GM19463 (cell line): ENCODE data around the gene TPO.

Experiments used
- ATAC-seq: cut with Tn5 transposase; IDR thresholded peaks from one replicate; pipeline ENCODE4 v1.9.1; 2021; ENCODE audit warnings: mild to moderate bottlenecking, moderate library complexity; ENCODE audit not compliant: unreplicated experiment

TPO gene

DNA sequence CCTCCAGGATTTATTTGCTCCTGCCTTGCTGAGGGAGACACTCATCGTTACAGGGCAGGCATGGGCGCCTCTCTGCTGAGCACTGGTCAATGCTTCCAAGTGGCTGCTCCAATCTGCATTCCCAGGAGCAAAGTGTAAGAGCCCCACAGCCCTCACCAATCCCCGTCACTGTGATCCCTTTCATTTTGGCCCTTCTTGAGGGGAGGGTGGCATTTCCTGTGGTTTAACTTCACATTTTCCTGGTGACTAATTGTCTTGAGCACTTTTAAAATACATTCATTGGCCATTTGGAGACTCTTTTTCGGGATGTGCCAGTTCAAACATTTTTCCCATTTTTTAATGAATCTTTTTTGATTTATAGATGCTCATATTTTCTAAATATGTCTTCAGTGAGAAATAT, 33.0 kb downstream of the TPO start:
- ATAC-seq, result no peak

GRCh38 chr2:1448009-1448408, 34.7 kb downstream of the TPO start:
- no peak for ATAC-seq

DNA sequence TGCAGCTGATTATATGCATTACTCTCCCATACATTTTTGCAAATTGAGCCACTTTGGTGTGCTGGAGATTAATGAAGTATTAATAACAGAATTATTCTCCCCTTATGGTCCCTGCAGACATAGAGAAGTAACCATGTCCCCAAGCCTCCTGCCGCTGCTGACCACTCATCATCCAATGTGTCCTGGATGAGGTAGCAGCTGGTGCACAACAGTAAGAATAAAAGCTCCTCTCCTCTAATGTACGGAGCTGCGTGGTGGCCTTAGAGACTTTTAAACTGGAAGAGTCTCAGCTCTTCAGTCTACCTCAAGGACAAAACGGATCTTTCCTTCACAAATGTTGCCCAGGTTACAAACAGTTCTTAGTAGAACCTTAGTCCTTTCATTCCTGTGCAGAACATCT, 37.7 kb downstream of the TPO start:
- ATAC-seq, result no peak

DNA sequence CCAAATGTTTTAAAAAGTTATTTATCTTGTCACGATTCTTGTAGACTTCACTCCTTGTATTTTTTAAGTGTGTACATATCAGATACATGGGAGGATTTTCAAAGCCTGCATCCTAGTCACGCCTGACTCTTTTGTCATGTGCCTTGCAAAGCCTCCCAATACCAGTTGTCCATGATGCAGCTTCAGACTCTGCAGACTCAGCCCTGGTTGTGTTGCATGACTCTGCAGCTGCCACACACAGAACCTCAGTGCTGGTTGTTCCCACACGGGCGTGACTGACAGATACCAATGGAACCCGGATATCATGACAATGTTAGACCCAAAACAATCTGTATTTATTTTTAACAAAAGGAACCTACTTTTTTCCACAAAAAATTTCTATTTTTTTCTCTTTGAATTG, 38.2 kb downstream of the TPO start:
- ATAC-seq, result no peak

DNA sequence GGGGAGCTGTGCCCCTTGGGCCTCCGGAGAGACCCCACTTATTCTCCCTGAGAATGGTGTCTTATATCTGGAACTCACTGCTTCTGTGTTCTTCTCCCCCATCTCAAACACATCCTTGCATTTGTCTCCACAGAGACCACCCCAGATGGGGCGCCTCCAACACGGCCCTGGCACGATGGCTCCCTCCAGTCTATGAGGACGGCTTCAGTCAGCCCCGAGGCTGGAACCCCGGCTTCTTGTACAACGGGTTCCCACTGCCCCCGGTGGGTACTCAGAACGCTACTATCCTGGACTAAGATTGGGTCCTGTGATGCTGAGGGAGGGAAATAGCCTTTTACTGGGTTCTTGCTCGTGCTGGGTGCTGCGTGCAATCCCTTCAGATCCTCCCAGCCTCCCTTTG, 40.3 kb downstream of the TPO start:
- ATAC-seq, result no peak

DNA sequence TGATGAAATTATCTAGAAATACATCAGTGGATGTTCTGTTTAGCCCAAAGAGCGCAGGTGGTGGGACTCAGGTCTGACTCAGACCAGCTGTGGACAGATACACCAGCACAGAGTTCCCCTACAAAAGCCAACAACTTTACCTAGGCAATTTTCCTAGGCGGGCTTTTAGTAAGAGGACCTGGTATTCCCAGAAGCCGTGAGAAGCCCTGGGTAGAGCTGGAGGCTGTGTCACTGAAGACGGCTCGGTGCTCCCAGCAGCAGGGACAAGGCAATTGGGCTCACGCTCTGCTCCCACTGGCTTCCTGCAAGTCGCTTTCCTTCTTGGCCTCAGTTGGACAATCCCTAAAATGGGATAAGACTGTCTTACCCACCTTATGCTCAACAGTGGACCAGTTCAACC, 41.1 kb downstream of the TPO start:
- no peak for ATAC-seq

DNA sequence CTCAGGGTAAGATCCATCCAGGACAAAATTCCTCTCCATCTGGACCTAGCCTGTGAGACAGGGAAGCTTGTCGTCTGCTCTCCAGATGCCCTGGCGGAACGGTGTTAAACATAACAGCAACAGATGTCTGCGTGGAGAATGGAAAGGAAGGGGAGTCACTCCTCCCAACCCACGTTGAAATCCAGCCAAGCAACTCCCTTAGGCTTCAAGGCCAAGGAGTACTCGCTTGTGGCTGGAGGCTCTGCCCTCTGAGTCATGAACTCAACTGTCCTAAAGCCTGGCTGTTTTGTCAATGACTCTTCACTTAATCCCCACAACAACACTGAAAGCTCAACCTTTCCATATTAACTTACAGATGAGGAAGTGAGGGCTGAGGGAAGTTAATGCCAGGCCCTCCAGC, 42.2 kb downstream of the TPO start:
- no peak for ATAC-seq

- no peak for ATAC-seq
These were observed 45.2 kb downstream of the TPO start for GRCh38 chr2:1458432-1458831.

DNA sequence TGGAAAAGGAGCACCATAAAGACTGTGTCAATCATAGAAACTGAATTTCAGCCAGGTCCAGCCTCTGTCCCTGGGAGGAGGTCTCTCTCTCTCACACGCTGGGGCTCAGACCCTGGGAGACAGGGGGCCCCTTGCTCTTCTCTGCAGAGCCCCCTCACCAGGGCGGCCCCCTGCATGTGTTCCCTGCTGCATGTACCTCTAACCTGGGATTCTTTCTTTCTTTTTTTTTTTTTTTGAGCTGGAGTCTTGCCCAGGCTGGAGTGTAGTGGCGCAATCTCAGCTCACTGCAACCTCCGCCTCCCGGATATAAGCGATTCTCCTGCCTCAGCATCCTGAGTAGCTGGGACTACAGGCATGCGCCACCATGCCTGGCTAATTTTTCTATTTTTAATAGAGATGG, 46.5 kb downstream of the TPO start:
- ATAC-seq, result no peak

GRCh38 chr2:1460851-1461418, 47.7 kb downstream of the TPO start:
- ATAC-seq, result no peak

DNA sequence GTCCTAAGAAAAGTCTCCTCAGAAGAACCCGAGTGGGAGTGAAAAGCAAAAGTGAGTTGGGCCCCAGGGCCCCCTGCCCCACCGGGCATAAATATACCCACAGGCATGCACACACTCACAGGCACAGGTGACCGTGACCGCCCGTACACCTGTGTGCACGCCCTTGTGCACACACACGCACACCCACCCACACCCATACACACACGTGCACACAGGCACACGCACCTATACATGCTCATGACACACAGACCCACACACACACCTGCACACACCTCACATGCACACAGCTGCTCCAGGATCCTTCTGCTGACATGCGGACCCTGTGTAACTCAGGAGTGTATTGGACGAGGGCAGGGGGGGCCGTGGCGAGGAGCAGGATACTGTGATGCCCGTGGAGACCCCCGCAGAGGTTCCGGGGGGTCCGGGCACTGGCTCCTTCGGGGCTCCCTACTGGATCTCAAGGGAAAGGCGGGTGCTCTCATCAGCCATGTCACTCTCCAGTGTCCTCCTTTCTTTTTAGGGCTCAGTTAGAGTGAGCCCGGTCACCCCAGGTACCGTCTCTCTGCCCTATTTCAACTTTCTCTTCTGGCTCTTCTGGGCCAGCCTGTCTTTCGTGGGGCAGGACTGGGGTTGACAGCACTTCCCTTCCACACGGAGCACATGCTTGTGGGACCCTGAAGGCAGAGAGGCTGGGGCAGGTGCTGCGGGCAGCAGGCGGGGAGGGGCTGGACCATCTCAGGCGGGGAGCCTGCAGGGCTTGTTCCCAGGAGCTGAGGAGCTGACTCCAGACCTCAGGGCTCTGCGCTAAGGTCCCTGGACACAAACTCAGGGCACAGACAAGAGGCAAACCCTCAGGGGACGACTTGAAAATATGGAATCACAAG, 48.5 kb downstream of the TPO start:
- ATAC-seq, result no peak

GRCh38 chr2:1462994-1463393, 49.7 kb downstream of the TPO start:
- no peak for ATAC-seq

GRCh38 chr2:1472350-1472749, 59.1 kb downstream of the TPO start:
- no peak for ATAC-seq

- ATAC-seq, result no peak
These were observed 63.4 kb downstream of the TPO start for GRCh38 chr2:1476617-1477195.

DNA sequence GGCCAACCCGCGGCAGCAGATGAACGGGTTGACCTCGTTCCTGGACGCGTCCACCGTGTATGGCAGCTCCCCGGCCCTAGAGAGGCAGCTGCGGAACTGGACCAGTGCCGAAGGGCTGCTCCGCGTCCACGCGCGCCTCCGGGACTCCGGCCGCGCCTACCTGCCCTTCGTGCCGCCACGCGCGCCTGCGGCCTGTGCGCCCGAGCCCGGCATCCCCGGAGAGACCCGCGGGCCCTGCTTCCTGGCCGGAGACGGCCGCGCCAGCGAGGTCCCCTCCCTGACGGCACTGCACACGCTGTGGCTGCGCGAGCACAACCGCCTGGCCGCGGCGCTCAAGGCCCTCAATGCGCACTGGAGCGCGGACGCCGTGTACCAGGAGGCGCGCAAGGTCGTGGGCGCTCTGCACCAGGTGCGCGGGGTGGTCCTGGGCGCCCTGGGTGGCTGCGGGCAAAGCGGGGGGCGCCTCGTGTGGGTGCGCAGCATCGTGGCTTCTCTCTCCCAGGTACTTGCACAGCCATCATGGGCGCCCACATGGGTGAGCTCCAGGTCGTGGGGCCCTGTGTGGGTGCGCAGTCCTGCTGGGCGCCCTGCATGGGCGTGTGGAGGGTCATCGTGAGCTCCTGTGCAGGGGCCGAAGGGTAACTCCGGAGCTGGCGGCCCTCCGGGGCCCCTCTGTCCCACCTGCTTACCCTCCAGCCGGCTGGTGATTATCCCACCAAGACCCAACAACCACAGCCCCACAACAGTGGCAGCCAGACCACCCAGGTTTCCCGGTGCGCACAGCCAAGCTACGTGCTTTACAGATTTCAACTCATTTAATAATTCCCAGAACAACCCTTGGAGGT, 64.2 kb downstream of the TPO start:
- ATAC-seq, result no peak

GRCh38 chr2:1478311-1479305, 65.3 kb downstream of the TPO start:
- no peak for ATAC-seq

DNA sequence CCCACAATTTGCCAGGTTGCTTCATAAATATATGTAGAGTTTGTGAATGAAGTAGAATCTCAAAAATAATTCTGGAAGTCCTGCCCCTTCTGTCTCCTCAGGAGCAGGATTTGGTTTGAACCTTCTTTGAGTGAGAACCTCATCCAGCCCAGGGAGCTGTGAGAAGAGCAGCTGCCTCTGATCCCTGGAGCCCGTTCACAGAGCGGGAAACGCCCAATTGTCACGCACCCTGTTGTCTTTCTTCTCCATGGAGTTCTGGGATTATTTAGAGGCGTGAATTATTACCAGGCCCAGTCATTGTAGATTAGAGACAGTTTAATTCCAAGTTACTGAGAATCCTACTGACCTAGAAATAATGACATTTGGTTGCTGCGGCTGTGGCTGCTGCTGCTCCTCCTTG, 66.1 kb downstream of the TPO start:
- no peak for ATAC-seq

GRCh38 chr2:1480671-1481076, 67.4 kb downstream of the TPO start:
- no peak for ATAC-seq

DNA sequence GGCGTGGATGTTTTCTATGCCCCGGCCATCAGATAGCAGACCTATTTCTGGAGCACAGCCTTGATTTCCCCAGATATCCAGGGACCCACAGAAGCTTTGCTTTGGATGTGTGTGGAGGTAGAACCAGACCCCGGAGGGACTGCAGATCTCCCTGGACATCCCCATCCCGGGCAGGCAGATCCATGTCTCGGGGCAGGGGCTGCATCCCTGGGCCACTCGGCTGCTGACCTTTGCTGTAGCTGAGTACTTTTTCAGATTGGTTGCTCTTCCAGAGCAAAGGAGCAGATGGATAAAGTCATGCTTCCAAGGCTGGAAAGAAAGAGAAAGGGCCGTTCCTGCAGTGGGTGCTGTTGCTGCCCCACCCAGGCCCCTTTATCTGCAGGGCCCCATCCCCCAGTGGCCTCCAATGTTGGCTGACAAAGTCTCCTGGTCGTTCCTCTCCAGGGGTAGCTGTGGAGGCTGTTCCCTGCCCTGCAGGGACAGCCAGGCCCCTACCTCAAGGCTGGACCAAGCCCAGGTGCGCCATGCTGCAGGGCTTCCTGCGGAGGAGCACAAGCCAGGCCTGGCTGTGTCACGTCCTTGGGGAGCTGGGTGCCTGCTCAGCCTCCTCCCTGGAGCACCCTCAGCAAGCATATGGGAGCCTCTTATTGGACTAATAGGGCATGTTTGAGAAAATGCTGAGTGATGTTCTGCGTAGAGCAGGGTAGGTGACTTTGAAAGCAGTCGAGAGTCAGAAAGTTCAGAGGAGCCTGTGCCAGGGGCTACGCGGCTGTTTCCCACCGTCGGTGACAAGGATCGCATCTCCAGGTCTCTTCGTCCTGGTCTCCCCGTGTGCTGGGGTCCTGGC, 68.4 kb downstream of the TPO start:
- no peak for ATAC-seq
